IMR-90 (cell line): Measurements from ENCODE around the gene EHD4.

Experiments
- CEBPB ChIP-seq: IDR thresholded peaks from 2 replicates; pipeline ENCODE4 v1.6.1; 2012; ENCODE audit warnings: low read depth, low read length, improper control_type of control experiment
- CHD1 ChIP-seq: IDR thresholded peaks from 2 replicates; pipeline ENCODE4 v1.6.1; 2012; ENCODE audit warnings: low read depth, low read length, improper control_type of control experiment
- CTCF ChIP-seq: conservative IDR thresholded peaks from 2 replicates; pipeline ENCODE4 v1.5.1; 2012; ENCODE audit warnings: mild to moderate bottlenecking, low read depth, low read length, improper control_type of control experiment
- FOS ChIP-seq: fragments of 150-350 bp; IDR thresholded peaks from 2 replicates; pipeline ENCODE4 v1.6.1; 2016; ENCODE audit warnings: low read depth, low read length
- MAFK ChIP-seq: IDR thresholded peaks from 2 replicates; pipeline ENCODE4 v1.6.1; 2012; ENCODE audit warnings: low read depth, low read length, improper control_type of control experiment
- MAZ ChIP-seq: IDR thresholded peaks from 2 replicates; pipeline ENCODE4 v1.6.1; 2012; ENCODE audit warnings: low read depth, mild to moderate bottlenecking, low read length, improper control_type of control experiment, moderate library complexity, borderline replicate concordance
- POLR2A ChIP-seq: IDR thresholded peaks from 2 replicates; pipeline ENCODE4 v1.6.1; 2012; ENCODE audit warnings: mild to moderate bottlenecking, low read depth, low read length
- RAD21 ChIP-seq: IDR thresholded peaks from 2 replicates; pipeline ENCODE4 v1.6.1; 2012; ENCODE audit warnings: low read length, improper control_type of control experiment
- RCOR1 ChIP-seq: IDR thresholded peaks from 2 replicates; pipeline ENCODE4 v1.6.1; 2012; ENCODE audit warnings: mild to moderate bottlenecking, low read length, improper control_type of control experiment; ENCODE audit not compliant: insufficient replicate concordance
- RFX5 ChIP-seq: IDR thresholded peaks from 2 replicates; pipeline ENCODE4 v1.8.0; 2012; ENCODE audit warnings: low read depth, mild to moderate bottlenecking, low read length, moderate library complexity
- SMC3 ChIP-seq: fragments of 150-350 bp; IDR thresholded peaks from 2 replicates; pipeline ENCODE4 v1.6.1; 2016; ENCODE audit warnings: low read depth, mild to moderate bottlenecking, antibody characterized with exemption, low read length, moderate library complexity
- USF2 ChIP-seq: fragments of 150-350 bp; IDR thresholded peaks from 2 replicates; pipeline ENCODE4 v1.6.1; 2017; ENCODE audit warnings: mild to moderate bottlenecking, antibody characterized with exemption, low read length, low read depth

GRCh38 chr15:41937568-41937923 lies 34.8 kb downstream of the EHD4 start:
- TF ChIP-seq CEBPB (no peak), CTCF (no peak), POLR2A (no peak), RFX5 (no peak), SMC3 (no peak), USF2 (no peak), MAFK (no peak), MAZ (no peak), RCOR1 (no peak), FOS (no peak), RAD21 (no peak), CHD1 (no peak)
